Fibroblast of villous mesenchyme (primary cell): Measurements from ENCODE around the gene TSN. TPM values are rescaled to one million over a fixed set of nuclear protein-coding genes. Genes with fewer than 3 reads are reported as not detected.

Experiments
- DNase-seq: peaks from one replicate; pipeline ENCODE4 v3.0.0-alpha.2; 2010; ENCODE audit warnings: low read depth
- H3K4me3 ChIP-seq: 2 replicates; pipeline ENCODE4 v1.5.1; 2011; ENCODE audit warnings: low read depth, mild to moderate bottlenecking, low read length
- CTCF ChIP-seq: IDR thresholded peaks from 2 replicates; pipeline ENCODE4 v1.5.1; 2012; ENCODE audit warnings: low read depth, mild to moderate bottlenecking, low read length; ENCODE audit not compliant: insufficient read depth
- total RNA-seq: library from RNA; depleted of rRNA; stranded (reverse); fragments of >200 nt; gene quantifications from 2 replicates; pipeline ENCODE4 v1.2.3, GENCODE V29; 2012

TSN gene
- total RNA-seq, 1 donor, result 65.2 TPM

GRCh38 chr2:121783180-121783579 lies 27.7 kb downstream of the TSN start:
- TF ChIP-seq CTCF, result no peak
- no peak for DNase-seq
- H3K4me3 ChIP-seq, result no peak overlapping the region

- TF ChIP-seq CTCF, result no peak
- no peak overlapping the region for H3K4me3 ChIP-seq
- DNase-seq, result no peak
Measured at GRCh38 chr2:121788685-121789084, 33.2 kb downstream of the TSN start.

- H3K4me3 ChIP-seq, result no peak overlapping the region
- TF ChIP-seq CTCF, result no peak
- DNase-seq, result peak; percentile 53
Measured at GRCh38 chr2:121790276-121790956, 35.0 kb downstream of the TSN start.

- no peak for TF ChIP-seq CTCF
- no peak overlapping the region for H3K4me3 ChIP-seq
- DNase-seq, result no peak
Measured at GRCh38 chr2:121791290-121791689, 35.8 kb downstream of the TSN start.

DNA sequence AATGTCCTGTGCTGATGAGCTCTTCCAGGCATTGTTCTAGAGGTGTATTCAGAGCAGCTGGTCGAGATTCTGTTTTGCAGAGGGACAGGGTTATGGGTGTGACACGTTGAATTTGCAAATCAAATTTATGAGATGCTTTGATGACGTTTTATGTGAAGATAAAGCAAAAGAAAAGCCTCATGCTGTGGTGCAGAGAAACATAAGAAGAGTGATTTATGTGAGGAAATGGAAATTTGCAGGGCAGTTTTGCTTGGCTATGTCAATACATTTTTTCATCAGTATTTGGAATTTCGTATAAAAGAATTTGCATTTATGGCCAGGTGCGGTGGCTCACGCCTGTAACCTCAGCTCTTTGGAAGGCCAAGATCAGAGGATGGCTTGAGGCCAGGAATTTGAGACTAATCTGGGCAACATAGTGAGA lies 36.4 kb downstream of the TSN start:
- DNase-seq, result no peak
- H3K4me3 ChIP-seq, result no peak overlapping the region
- TF ChIP-seq CTCF, result no peak

- DNase-seq, result no peak
- H3K4me3 ChIP-seq, result no peak overlapping the region
- no peak for TF ChIP-seq CTCF
Measured at GRCh38 chr2:121793816-121794215, 38.4 kb downstream of the TSN start.

- no peak for TF ChIP-seq CTCF
- no peak overlapping the region for H3K4me3 ChIP-seq
- no peak for DNase-seq
Measured at GRCh38 chr2:121794233-121794632, 38.8 kb downstream of the TSN start.
